ENCODE data around the gene RBPMS2.
"Not testable (repeated sequence)": the region's sequence is repeated elsewhere in the genome, so short reads cannot be mapped to it uniquely, and the experiment has no call there.

- TF ChIP-seq CTCF (IDR thresholded peaks at IDR 0.05; ENCODE audit: low read depth, low read length, missing input control); RXRA (IDR thresholded peaks at IDR 0.05): not testable (repeated sequence)
These were observed 33.7 kb downstream of the RBPMS2 start for GRCh38 chr15:64741708-64742107.

Measured in liver (tissue), 3 donors.